Posterior cingulate gyrus (tissue), 11 donors: ENCODE measurements around the gene RNF220.
A peak's percentile ranks its signal among the peaks of the same experiment; 100 is the strongest.
"Not testable (repeated sequence)": the region's sequence is repeated elsewhere in the genome, so short reads cannot be mapped to it uniquely, and the experiment has no call there.

ENCODE experiments used
- DNase-seq, 10 donors: peaks; one replicate each; pipeline versions ENCODE4 v3.0.0 to v3.0.0-alpha.2; 2020 to 2021; ENCODE audit warnings: mixed read lengths in 3 of 10
- intact Hi-C: fragments of 100-400 bp; cut with DNase I; formaldehyde crosslinking; loops from one replicate; pipeline ENCODE4 v1.15.1; 2023

Gene RNF220

GRCh38 chr1:44654621-44655187 lies 249.6 kb downstream of the RNF220 start:
- intact Hi-C loops = loop anchor here (5.0 to 10.0 kb wide), 4 partner anchors 47 to 437 kb away; no protein-coding TSS in a partner anchor
- DNase-seq = peak in 2 of 10 donors; percentile 75 to 79

GRCh38 chr1:44655609-44656008 lies 250.6 kb downstream of the RNF220 start:
- peak in 3 of 10 donors; percentile 37 to 91 (median 80) for DNase-seq
- intact Hi-C loops = loop anchor here (10.0 kb wide), 1 partner anchor 161 kb away; no protein-coding TSS in a partner anchor

- DNase-seq = peak in 2 of 10 donors; percentile 55 to 67
- intact Hi-C loops = loop anchor here (10.0 kb wide), 1 partner anchor 165 kb away; no protein-coding TSS in a partner anchor
Observed at GRCh38 chr1:44659566-44659965, 254.5 kb downstream of the RNF220 start.

- DNase-seq = peak; percentile 73 to 98 (median 87)
- intact Hi-C loops = no loop called here
Observed at GRCh38 chr1:44660176-44660575, 255.1 kb downstream of the RNF220 start.

- DNase-seq = peak in 3 of 10 donors; percentile 15 to 77 (median 75)
- intact Hi-C loops = no loop called here
Observed at GRCh38 chr1:44661781-44662682, 257.0 kb downstream of the RNF220 start.

GRCh38 chr1:44662683-44663030 lies 257.6 kb downstream of the RNF220 start:
- intact Hi-C loops = no loop called here
- DNase-seq = peak in 1 of 10 donors; percentile 45

GRCh38 chr1:44663417-44663816 lies 258.4 kb downstream of the RNF220 start:
- peak in 1 of 10 donors; percentile 5 for DNase-seq
- intact Hi-C loops = no loop called here

GRCh38 chr1:44664730-44665370 lies 259.8 kb downstream of the RNF220 start:
- DNase-seq = peak in 2 of 10 donors; percentile 12 to 24
- intact Hi-C loops = no loop called here

GRCh38 chr1:44666719-44667118 lies 261.7 kb downstream of the RNF220 start:
- DNase-seq, intact Hi-C loops: not testable (repeated sequence)

GRCh38 chr1:44670751-44671640 lies 265.9 kb downstream of the RNF220 start:
- intact Hi-C loops = no loop called here

GRCh38 chr1:44672254-44672955 lies 267.4 kb downstream of the RNF220 start:
- intact Hi-C loops = no loop called here

More at GRCh38 chr1:44670751-44671640, 265.9 kb downstream of the RNF220 start:
- DNase-seq = peak in 1 of 10 donors; percentile 72

GRCh38 chr1:44672961-44673674 lies 268.1 kb downstream of the RNF220 start:
- no peak for DNase-seq
- intact Hi-C loops = no loop called here

More at GRCh38 chr1:44672254-44672955, 267.4 kb downstream of the RNF220 start:
- DNase-seq = peak in 1 of 10 donors; percentile 81

GRCh38 chr1:44673675-44674112 lies 268.6 kb downstream of the RNF220 start:
- intact Hi-C loops = no loop called here
- DNase-seq = no peak

- DNase-seq = peak; percentile 96 to 100 (median 99)
- intact Hi-C loops = no loop called here
Observed at GRCh38 chr1:44674113-44675000, 269.3 kb downstream of the RNF220 start, which contains the start of the genes ARMH1 and TMEM53. Gene ARMH1, plus strand, starts transcription at chr1:44674714. Its CDS starts 14,984 bp downstream, at chr1:44689698. Gene TMEM53, minus strand, starts transcription at chr1:44674481. Its CDS starts 90 bp downstream, at chr1:44674391.

- no peak for DNase-seq
- intact Hi-C loops = no loop called here
Observed at GRCh38 chr1:44675186-44675585, 270.1 kb downstream of the RNF220 start.

- DNase-seq = no peak
- intact Hi-C loops = no loop called here
Observed at GRCh38 chr1:44676484-44677200, 271.6 kb downstream of the RNF220 start.
